Measurements from ENCODE around the gene LAMA2.

GRCh38 chr6:129516005-129516404 is 633.1 kb downstream of the LAMA2 start:
- TF ChIP-seq POLR2AphosphoS5 (IDR thresholded peaks at IDR 0.05; ENCODE audit: low read depth, low read length) (no peak), REST (IDR thresholded peaks at IDR 0.05; ENCODE audit: insufficient read depth in 1 of 2, low read depth in 2 of 2, low read length in 2 of 2) (no peak), TAF1 (IDR thresholded peaks at IDR 0.05; ENCODE audit: borderline replicate concordance, insufficient read depth, low read length) (no peak)

Measured in PFSK-1 (cell line).